Panc1 (cell line): ENCODE data around the gene B4GALNT2. TPM values are rescaled to one million over a fixed set of nuclear protein-coding genes. Genes with fewer than 3 reads are reported as not detected.

Experiments
- ATAC-seq: fragments of 200-7000 bp; cut with Tn5 transposase; 2 replicates; pipeline ENCODE4 v1.9.1; 2020; ENCODE audit warnings: mild to moderate bottlenecking, moderate library complexity
- BruUV-seq: library from RNA; stranded (reverse); fragments of 400-500 nt; replicated peaks from 2 replicates; lab custom pipeline; 2021; lab: Mats Ljungman, UMichigan
- CTCF ChIA-PET: fragments of 300-600 bp; sonication (Branson Sonifier 250); formaldehyde crosslinking; loops from one replicate; lab custom pipeline; 2022; ENCODE audit warnings: antibody characterized with exemption; lab: Charles Lee
- POLR2A ChIA-PET: fragments of 300-600 bp; sonication (Branson Sonifier 250); formaldehyde crosslinking; loops from one replicate; lab custom pipeline; 2022; ENCODE audit warnings: antibody characterized with exemption; lab: Charles Lee
- DNase-seq: peaks from one replicate; pipeline ENCODE4 v3.0.0-alpha.2; 2010; ENCODE audit warnings: low read depth, low spot score
- H3K27ac ChIP-seq: 2 replicates; pipeline ENCODE4 v1.5.1; 2011; ENCODE audit warnings: mild to moderate bottlenecking, low read length, inconsistent platforms
- H3K27me3 ChIP-seq: fragments of 200-500 bp; sonication (Bioruptor generic); 2 replicates; pipeline ENCODE4 v1.6.0; 2014; ENCODE audit warnings: low read length, inconsistent platforms; ENCODE audit not compliant: control insufficient read depth, insufficient read depth
- H3K36me3 ChIP-seq: fragments of 200-500 bp; sonication (Bioruptor generic); 2 replicates; pipeline ENCODE4 v1.5.1; 2014; ENCODE audit warnings: inconsistent platforms, mild to moderate bottlenecking, low read length, moderate library complexity; ENCODE audit not compliant: control insufficient read depth, insufficient read depth
- H3K4me1 ChIP-seq: 2 replicates; pipeline ENCODE4 v1.5.1; 2011; ENCODE audit warnings: inconsistent platforms, mild to moderate bottlenecking, low read length, moderate library complexity; ENCODE audit not compliant: control insufficient read depth, insufficient read depth
- H3K4me3 ChIP-seq, 2 experiments: 2 replicates each; pipeline ENCODE4 v1.5.1; 2011 to 2012; ENCODE audit warnings: low read depth in 2 of 2, low read length in 2 of 2, mild to moderate bottlenecking in 2 of 2, inconsistent platforms in 1 of 2, moderate library complexity in 1 of 2
- H3K9me3 ChIP-seq: fragments of 200-500 bp; sonication (Bioruptor generic); 2 replicates; pipeline ENCODE4 v1.5.1; 2014; ENCODE audit warnings: low read depth, mild to moderate bottlenecking, inconsistent platforms, low read length, moderate library complexity; ENCODE audit not compliant: control insufficient read depth, insufficient read depth
- POLR2AphosphoS5 ChIP-seq: IDR thresholded peaks from 2 replicates; pipeline ENCODE4 v1.6.1; 2012; ENCODE audit warnings: mild to moderate bottlenecking, low read depth, low read length, moderate library complexity
- REST ChIP-seq, 2 experiments: IDR thresholded peaks; 2 replicates each; pipeline ENCODE4 v1.6.1; 2011 to 2012; ENCODE audit warnings: low read depth in 2 of 2, control low read depth in 1 of 2, low read length in 1 of 2, mild to moderate bottlenecking in 1 of 2, moderate library complexity in 1 of 2; ENCODE audit not compliant: insufficient read depth in 1 of 2
- SIN3A ChIP-seq: IDR thresholded peaks from 2 replicates; pipeline ENCODE4 v1.6.1; 2012; ENCODE audit warnings: low read depth, mild to moderate bottlenecking, low read length, moderate library complexity, borderline replicate concordance; ENCODE audit not compliant: insufficient read depth
- TCF7L2 ChIP-seq: IDR thresholded peaks from 2 replicates; pipeline ENCODE4 v1.6.1; 2011; ENCODE audit warnings: mild to moderate bottlenecking, low read depth, low read length, inconsistent platforms
- in situ Hi-C: cut with HindIII; loops from 2 replicates; pipeline ENCODE4 v1.10.0; 2016; ENCODE audit warnings: low sequenced_read_pairs, low pct_unique_long_range_greater_than_20kb
- intact Hi-C: fragments of 100-400 bp; cut with micrococcal nuclease; formaldehyde crosslinking; loops from one replicate; pipeline ENCODE4 v1.10.0; 2022; ENCODE audit not compliant: unreplicated experiment
- total RNA-seq: library from RNA; stranded (reverse); gene quantifications from one replicate; pipeline ENCODE4 v1.2.1, GENCODE V29; 2021; ENCODE audit not compliant: unreplicated experiment
- TF ChIP-seq, protein P1 (sequence below): fragments of 450-650 bp; IDR thresholded peaks from 2 replicates; pipeline ENCODE4 v1.5.1; 2017; ENCODE audit warnings: mild to moderate bottlenecking

Gene B4GALNT2
- total RNA-seq, 1 experiment from 2014 or later = not detected

DNA sequence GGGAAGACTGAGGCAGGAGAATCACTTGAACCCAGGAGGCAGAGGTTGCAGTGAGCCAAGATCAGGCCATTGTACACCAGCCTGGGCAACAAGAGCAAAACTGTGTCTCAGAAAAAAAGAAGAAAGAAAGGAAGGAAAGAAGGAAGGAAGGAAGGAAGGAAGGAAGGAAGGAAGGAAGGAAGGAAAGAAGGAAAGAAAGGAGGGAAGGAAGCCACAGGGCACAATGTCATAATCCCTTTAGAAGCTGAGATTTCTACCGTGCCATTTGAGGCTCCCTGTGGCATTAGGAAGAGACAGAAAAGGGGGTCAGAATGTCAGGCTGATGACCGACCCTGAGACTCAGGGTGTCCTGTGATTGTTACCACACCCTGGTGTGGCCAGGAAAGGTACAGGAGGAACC is 71.2 kb downstream of the B4GALNT2 start:
- ATAC-seq = no peak
- CTCF ChIA-PET = no interaction called here
- Histone ChIP-seq H3K36me3 (no peaks in the 10 kb centered on the region), H3K4me3 (no peak overlapping the region), H3K9me3 (no peaks in the 10 kb centered on the region), H3K27ac (no peak overlapping the region), H3K4me1 (no peaks in the 10 kb centered on the region), H3K27me3 (no peaks in the 10 kb centered on the region; the same call in 1 of the 2 replicates)
- in situ Hi-C loops = no loop called here
- POLR2A ChIA-PET = no interaction called here
- intact Hi-C loops = no loop called here
- DNase-seq = no peak
- TF ChIP-seq REST (IDR thresholded peaks at IDR 0.05; ENCODE audit: insufficient read depth in 1 of 2, low read depth in 2 of 2, low read length in 1 of 2) (no peak), POLR2AphosphoS5 (no peak), SIN3A (no peak), TCF7L2 (no peak)
- TF ChIP-seq, protein P1, sequence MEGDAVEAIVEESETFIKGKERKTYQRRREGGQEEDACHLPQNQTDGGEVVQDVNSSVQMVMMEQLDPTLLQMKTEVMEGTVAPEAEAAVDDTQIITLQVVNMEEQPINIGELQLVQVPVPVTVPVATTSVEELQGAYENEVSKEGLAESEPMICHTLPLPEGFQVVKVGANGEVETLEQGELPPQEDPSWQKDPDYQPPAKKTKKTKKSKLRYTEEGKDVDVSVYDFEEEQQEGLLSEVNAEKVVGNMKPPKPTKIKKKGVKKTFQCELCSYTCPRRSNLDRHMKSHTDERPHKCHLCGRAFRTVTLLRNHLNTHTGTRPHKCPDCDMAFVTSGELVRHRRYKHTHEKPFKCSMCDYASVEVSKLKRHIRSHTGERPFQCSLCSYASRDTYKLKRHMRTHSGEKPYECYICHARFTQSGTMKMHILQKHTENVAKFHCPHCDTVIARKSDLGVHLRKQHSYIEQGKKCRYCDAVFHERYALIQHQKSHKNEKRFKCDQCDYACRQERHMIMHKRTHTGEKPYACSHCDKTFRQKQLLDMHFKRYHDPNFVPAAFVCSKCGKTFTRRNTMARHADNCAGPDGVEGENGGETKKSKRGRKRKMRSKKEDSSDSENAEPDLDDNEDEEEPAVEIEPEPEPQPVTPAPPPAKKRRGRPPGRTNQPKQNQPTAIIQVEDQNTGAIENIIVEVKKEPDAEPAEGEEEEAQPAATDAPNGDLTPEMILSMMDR = no peak
- no TSS peak for BruUV-seq

DNA sequence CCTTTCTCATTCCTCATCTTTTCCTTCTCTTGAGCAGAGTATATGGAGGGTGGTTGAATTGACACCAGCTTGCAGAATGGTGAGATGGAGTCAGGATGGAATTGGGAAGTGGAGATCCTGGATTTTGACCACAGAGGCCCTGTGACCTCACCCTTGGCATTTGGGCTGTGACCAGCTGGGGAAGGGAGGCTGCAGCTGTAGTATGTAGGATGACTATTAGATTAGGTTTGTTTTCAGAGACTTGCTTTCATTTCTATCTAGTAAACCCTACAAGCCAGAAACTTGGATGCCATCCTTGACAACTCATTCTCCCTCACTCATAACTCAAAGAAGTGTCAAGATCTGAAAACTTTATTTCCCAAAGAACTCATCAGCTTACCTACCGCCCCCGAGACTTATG is 71.9 kb downstream of the B4GALNT2 start:
- ChIA-PET POLR2A (interaction anchor here (0.6 kb wide), 1 partner anchor 305 kb away, joined by 14 read pairs; no protein-coding TSS in a partner anchor), CTCF (no interaction called here)
- no TSS peak for BruUV-seq
- in situ Hi-C loops = no loop called here
- no peaks in the 10 kb centered on the region for H3K36me3 ChIP-seq
- no peaks in the 10 kb centered on the region for H3K4me1 ChIP-seq
- no peak for TF ChIP-seq POLR2AphosphoS5
- TF ChIP-seq TCF7L2 = no peak
- TF ChIP-seq, protein P1 = no peak
- TF ChIP-seq REST (IDR thresholded peaks at IDR 0.05; ENCODE audit: insufficient read depth in 1 of 2, low read depth in 2 of 2, low read length in 1 of 2) = no peak
- TF ChIP-seq SIN3A = no peak
- DNase-seq (no peak), ATAC-seq (no peak)
- no peak overlapping the region for H3K27ac ChIP-seq
- no peak overlapping the region for H3K4me3 ChIP-seq
- peaks cover 3% of the 10 kb centered on the region for H3K27me3 ChIP-seq
- intact Hi-C loops = no loop called here
- H3K9me3 ChIP-seq = no peaks in the 10 kb centered on the region
